K562 (cell line): Measurements from ENCODE around the gene UBE2D2. TPM values are rescaled to one million over a fixed set of nuclear protein-coding genes. Genes with fewer than 3 reads are reported as not detected.

Experiments
- HIVEP1 ChIP-seq: fragments of 250-450 bp; sonication (Bioruptor Pico); IDR thresholded peaks from 2 replicates; pipeline ENCODE4 v1.4.0; 2020; ENCODE audit warnings: mild to moderate bottlenecking
- RBM25 ChIP-seq: fragments of 200-400 bp; formaldehyde crosslinking; IDR thresholded peaks from 2 replicates; pipeline ENCODE4 v1.6.1; 2018; ENCODE audit warnings: low read length, low read depth, moderate library complexity; ENCODE audit not compliant: severe bottlenecking
- polyA plus RNA-seq, 8 experiments: library from polyadenylated mRNA; depleted of rRNA in 4 of 8; stranded (reverse) in 5 of 8; unstranded in 3 of 8; fragments of >200 nt; fragmentation: Nextera tagmentation in 2 of 8; fragmentation: Illumina TruSeq in 1 of 8; extraction: Ambion mirVana in 2 of 8; extraction: Trizol in 1 of 8; gene quantifications; 2 replicates each; pipeline versions ENCODE4 v1.2.1 to v1.2.3, GENCODE V29; 2011 to 2014; ENCODE audit warnings: inconsistent platforms in 1 of 8, missing spikeins in 1 of 8
- total RNA-seq, 7 experiments: library from RNA; depleted of rRNA in 6 of 7; stranded (reverse); fragments of >200 nt in 6 of 7; fragmentation: Illumina TruSeq in 2 of 7; extraction: Trizol in 2 of 7; gene quantifications; 2 replicates each; pipeline versions ENCODE4 v1.2.1 to v1.2.3, GENCODE V29; 2011 to 2021; ENCODE audit warnings: low replicate concordance in 1 of 7
- TF ChIP-seq, protein P1 (sequence below): fragments of 450-650 bp; IDR thresholded peaks from 2 replicates; pipeline ENCODE4 v1.6.1; 2017; ENCODE audit warnings: antibody characterized with exemption, mild to moderate bottlenecking
- TF ChIP-seq, protein P2 (sequence below): fragments of 450-650 bp; IDR thresholded peaks from 2 replicates; pipeline ENCODE4 v1.6.1; 2016; ENCODE audit warnings: antibody characterized with exemption

Gene UBE2D2
- total and polyA plus RNA-seq, 9 of the 15 experiments (the other 6 are each of a cell fraction or from before 2014, with no cell fraction given), result 53.6 to 198 (median 122) TPM

DNA sequence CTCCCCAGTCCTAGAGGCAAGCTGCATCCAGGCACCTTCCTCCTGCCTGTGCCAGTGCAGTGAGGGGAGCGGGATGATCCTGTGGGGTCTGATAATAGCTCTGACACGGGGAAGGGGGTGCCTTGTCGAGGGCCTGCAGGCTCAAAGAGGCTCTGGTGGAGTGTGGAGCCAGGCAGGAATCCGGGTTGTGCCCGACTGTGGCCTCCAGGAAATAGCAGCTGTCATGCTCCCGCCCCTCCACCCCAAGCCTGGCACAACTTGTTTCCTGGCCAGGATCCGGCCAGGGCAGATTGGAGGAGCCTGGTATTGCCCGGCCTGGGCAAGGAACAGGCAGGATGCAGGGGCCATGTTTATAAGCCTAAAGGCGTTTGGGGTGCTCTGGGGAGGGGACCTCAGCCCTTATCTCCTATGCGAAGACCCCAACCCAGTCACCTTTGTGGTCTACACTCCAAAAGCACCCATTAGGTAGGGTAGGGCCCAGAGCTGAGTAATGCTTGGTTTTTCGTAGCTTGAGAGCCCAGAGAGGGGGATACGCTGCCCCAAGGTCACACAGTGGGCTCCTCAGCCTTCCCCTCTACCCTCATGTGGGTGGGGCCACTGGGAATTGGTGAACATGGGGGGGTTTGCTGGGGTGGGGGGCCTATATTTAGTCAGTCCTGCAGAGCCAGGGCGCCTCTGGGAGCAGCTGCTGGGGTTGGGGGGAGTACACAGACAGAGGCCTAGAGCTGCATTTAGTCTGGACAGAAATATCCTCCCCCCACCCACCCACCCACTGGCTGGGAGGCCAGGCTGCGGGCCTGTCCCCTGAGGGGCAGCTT lies 99.2 kb downstream of the UBE2D2 start (continued):
- TF ChIP-seq, protein P1, sequence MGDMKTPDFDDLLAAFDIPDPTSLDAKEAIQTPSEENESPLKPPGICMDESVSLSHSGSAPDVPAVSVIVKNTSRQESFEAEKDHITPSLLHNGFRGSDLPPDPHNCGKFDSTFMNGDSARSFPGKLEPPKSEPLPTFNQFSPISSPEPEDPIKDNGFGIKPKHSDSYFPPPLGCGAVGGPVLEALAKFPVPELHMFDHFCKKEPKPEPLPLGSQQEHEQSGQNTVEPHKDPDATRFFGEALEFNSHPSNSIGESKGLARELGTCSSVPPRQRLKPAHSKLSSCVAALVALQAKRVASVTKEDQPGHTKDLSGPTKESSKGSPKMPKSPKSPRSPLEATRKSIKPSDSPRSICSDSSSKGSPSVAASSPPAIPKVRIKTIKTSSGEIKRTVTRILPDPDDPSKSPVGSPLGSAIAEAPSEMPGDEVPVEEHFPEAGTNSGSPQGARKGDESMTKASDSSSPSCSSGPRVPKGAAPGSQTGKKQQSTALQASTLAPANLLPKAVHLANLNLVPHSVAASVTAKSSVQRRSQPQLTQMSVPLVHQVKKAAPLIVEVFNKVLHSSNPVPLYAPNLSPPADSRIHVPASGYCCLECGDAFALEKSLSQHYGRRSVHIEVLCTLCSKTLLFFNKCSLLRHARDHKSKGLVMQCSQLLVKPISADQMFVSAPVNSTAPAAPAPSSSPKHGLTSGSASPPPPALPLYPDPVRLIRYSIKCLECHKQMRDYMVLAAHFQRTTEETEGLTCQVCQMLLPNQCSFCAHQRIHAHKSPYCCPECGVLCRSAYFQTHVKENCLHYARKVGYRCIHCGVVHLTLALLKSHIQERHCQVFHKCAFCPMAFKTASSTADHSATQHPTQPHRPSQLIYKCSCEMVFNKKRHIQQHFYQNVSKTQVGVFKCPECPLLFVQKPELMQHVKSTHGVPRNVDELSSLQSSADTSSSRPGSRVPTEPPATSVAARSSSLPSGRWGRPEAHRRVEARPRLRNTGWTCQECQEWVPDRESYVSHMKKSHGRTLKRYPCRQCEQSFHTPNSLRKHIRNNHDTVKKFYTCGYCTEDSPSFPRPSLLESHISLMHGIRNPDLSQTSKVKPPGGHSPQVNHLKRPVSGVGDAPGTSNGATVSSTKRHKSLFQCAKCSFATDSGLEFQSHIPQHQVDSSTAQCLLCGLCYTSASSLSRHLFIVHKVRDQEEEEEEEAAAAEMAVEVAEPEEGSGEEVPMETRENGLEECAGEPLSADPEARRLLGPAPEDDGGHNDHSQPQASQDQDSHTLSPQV, result 0 out of 2 replicates have a peak, but pooled peaks have one; percentile 35
- TF ChIP-seq, protein P2, sequence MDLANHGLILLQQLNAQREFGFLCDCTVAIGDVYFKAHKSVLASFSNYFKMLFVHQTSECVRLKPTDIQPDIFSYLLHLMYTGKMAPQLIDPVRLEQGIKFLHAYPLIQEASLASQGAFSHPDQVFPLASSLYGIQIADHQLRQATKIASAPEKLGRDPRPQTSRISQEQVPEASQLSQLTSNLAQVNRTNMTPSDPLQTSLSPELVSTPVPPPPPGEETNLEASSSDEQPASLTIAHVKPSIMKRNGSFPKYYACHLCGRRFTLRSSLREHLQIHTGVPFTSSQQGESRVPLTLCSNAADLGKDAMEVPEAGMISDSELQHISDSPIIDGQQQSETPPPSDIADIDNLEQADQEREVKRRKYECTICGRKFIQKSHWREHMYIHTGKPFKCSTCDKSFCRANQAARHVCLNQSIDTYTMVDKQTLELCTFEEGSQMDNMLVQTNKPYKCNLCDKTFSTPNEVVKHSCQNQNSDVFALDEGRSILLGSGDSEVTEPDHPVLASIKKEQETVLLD, result 0 out of 2 replicates have a peak, but pooled peaks have one; percentile 37
- TF ChIP-seq RBM25 (peak; percentile 71), HIVEP1 (CRISPR knock-in tag) (no peak)
